ENCODE measurements around the gene CLSTN3. TPM values are rescaled to one million over a fixed set of nuclear protein-coding genes. Genes with fewer than 3 reads are reported as not detected.
A peak's percentile ranks its signal among the peaks of the same experiment; 100 is the strongest.

The CLSTN3 gene
- total RNA-seq, 1 experiment from 2014 or later = 111 TPM

GRCh38 chr12:7175493-7175892, 45.3 kb downstream of the CLSTN3 start:
- Histone ChIP-seq H3K79me2 (ENCODE audit: low read depth) (no peaks in the 10 kb centered on the region), H2AFZ (no peak overlapping the region), H4K20me1 (ENCODE audit: insufficient read depth) (no peaks in the 10 kb centered on the region), H3F3A (ENCODE audit: insufficient read depth, low read depth) (no peaks in the 10 kb centered on the region), H3K9me2 (ENCODE audit: insufficient read depth) (no peaks in the 10 kb centered on the region), H3K36me3 (ENCODE audit: low read depth) (no peaks in the 10 kb centered on the region), H3K9me3 (ENCODE audit: insufficient read depth, low read depth) (peaks cover 17% of the 10 kb centered on the region), H3K4me1 (replicated peaks; ENCODE audit: insufficient read depth) (no peaks in the 10 kb centered on the region), H3K4me3 (no peak overlapping the region), H3K27ac (no peak overlapping the region), H3K4me2 (no peak overlapping the region), H3K27me3 (ENCODE audit: insufficient read depth, low read depth) (0 out of 2 replicates have a peak, but pooled peaks cover 4% of the 10 kb centered on the region)
- TF ChIP-seq EZH2 (IDR thresholded peaks at IDR 0.05; ENCODE audit: low read depth) (no peak), CTCF (conservative IDR thresholded peaks at IDR 0.05) (no peak)
- POLR2A ChIA-PET (ENCODE audit: unreplicated experiment) = interaction anchor here (0.5 kb wide), 1 partner anchor 98 kb away, joined by 9 read pairs; no protein-coding TSS in a partner anchor
- peak in 1 of 2 experiments; percentile 50 for DNase-seq
- CTCF ChIA-PET = interaction anchor here (0.6 kb wide), 1 partner anchor 985 kb away, joined by 4 read pairs; no protein-coding TSS in a partner anchor
- intact Hi-C loops (cut with micrococcal nuclease; ENCODE audit: unreplicated experiment) = no loop called here
- no TSS peak for BruUV-seq (replicated peaks)

- no peaks in the 10 kb centered on the region for H3K36me3 ChIP-seq (ENCODE audit: low read depth)
- no peaks in the 10 kb centered on the region for H4K20me1 ChIP-seq (ENCODE audit: insufficient read depth)
- no peaks in the 10 kb centered on the region for H3K9me2 ChIP-seq (ENCODE audit: insufficient read depth)
- 0 out of 2 replicates have a peak, but pooled peaks cover 9% of the 10 kb centered on the region for H3K9me3 ChIP-seq (ENCODE audit: insufficient read depth, low read depth)
- no peaks in the 10 kb centered on the region for H3F3A ChIP-seq (ENCODE audit: insufficient read depth, low read depth)
- no peaks in the 10 kb centered on the region for H3K4me1 ChIP-seq (replicated peaks; ENCODE audit: insufficient read depth)
- peak in 1 of 2 experiments; percentile 34 for DNase-seq
- H3K27ac ChIP-seq = no peak overlapping the region
- TF ChIP-seq CTCF (conservative IDR thresholded peaks at IDR 0.05) (no peak), EZH2 (IDR thresholded peaks at IDR 0.05; ENCODE audit: low read depth) (no peak)
- no peak overlapping the region for H3K4me3 ChIP-seq
- H3K4me2 ChIP-seq = no peak overlapping the region
- no peak overlapping the region for H2AFZ ChIP-seq
- intact Hi-C loops (cut with micrococcal nuclease; ENCODE audit: unreplicated experiment) = no loop called here
- BruUV-seq (replicated peaks) = no TSS peak
- ChIA-PET POLR2A (ENCODE audit: unreplicated experiment) (no interaction called here), CTCF (no interaction called here)
- H3K27me3 ChIP-seq (ENCODE audit: insufficient read depth, low read depth) = 0 out of 2 replicates have a peak, but pooled peaks cover 4% of the 10 kb centered on the region
- no peaks in the 10 kb centered on the region for H3K79me2 ChIP-seq (ENCODE audit: low read depth)
These were observed 46.4 kb downstream of the CLSTN3 start for GRCh38 chr12:7176595-7176994.

DNA sequence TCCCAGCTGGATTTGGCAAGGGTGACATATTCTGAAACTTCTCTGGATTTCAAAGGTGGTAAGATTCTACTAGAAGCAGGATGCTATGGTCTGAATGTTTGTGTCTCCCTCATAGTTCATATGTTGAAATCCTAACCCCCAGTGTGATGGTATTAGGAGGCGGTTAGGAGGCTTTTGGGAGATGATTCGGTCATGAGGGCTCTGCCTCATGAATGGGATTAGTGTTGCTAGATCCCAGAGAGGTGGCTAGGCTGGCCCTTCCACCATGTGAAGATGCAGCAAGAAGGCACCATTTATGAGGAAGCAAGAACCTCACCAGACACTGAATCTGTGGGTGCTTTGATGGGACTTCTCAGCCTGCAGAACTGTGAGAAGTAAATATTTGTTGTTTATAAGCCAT, 48.3 kb downstream of the CLSTN3 start:
- Histone ChIP-seq H4K20me1 (ENCODE audit: insufficient read depth) (no peaks in the 10 kb centered on the region), H3F3A (ENCODE audit: insufficient read depth, low read depth) (no peaks in the 10 kb centered on the region), H3K4me1 (replicated peaks; ENCODE audit: insufficient read depth) (no peaks in the 10 kb centered on the region), H3K27ac (no peak overlapping the region), H3K9me2 (ENCODE audit: insufficient read depth) (no peaks in the 10 kb centered on the region), H3K27me3 (ENCODE audit: insufficient read depth, low read depth) (peaks cover 9% of the 10 kb centered on the region; the same call in 1 of the 2 replicates), H3K9me3 (ENCODE audit: insufficient read depth, low read depth) (no peaks in the 10 kb centered on the region), H3K79me2 (ENCODE audit: low read depth) (no peaks in the 10 kb centered on the region), H2AFZ (no peak overlapping the region), H3K36me3 (ENCODE audit: low read depth) (no peaks in the 10 kb centered on the region), H3K4me3 (no peak overlapping the region), H3K4me2 (no peak overlapping the region)
- intact Hi-C loops (cut with micrococcal nuclease; ENCODE audit: unreplicated experiment) = no loop called here
- ChIA-PET CTCF (no interaction called here), POLR2A (ENCODE audit: unreplicated experiment) (no interaction called here)
- TF ChIP-seq EZH2 (IDR thresholded peaks at IDR 0.05; ENCODE audit: low read depth) (no peak), CTCF (conservative IDR thresholded peaks at IDR 0.05) (no peak)
- peak in 1 of 2 experiments; percentile 28 for DNase-seq
- no TSS peak for BruUV-seq (replicated peaks)
